ENCODE measurements around the gene SP110.

GRCh38 chr2:230218421-230218820, 1.4 kb downstream of the SP110 start:
- TF ChIP-seq POLR2AphosphoS5 (IDR thresholded peaks at IDR 0.05) (no peak), CTCF (IDR thresholded peaks at IDR 0.05) (no peak), POLR2A (IDR thresholded peaks at IDR 0.05) (no peak), EP300 (IDR thresholded peaks at IDR 0.05) (no peak)
